ENCODE results near the gene CLDN11.

Gene CLDN11

GRCh38 chr3:170467571-170468147 is 49.0 kb downstream of the CLDN11 start:
- Histone ChIP-seq H3K36me3 (ENCODE audit: insufficient read depth, low read length) (no peaks in the 10 kb centered on the region), H2AFZ (ENCODE audit: low read length) (no peak overlapping the region), H3K4me3 (ENCODE audit: low read depth, low read length, poor library complexity, severe bottlenecking) (no peak overlapping the region), H3K9me3 (ENCODE audit: low read length) (no peaks in the 10 kb centered on the region), H3K9me2 (ENCODE audit: low read depth, low read length) (no peaks in the 10 kb centered on the region), H3K4me2 (ENCODE audit: low read length) (no peak overlapping the region), H3K27ac (ENCODE audit: low read depth, low read length, poor library complexity, severe bottlenecking) (no peak overlapping the region), H4K20me1 (ENCODE audit: insufficient read depth, low read length) (no peaks in the 10 kb centered on the region), H3K27me3 (ENCODE audit: insufficient read depth, low read length) (no peaks in the 10 kb centered on the region), H3K4me1 (ENCODE audit: insufficient read depth, low read length, severe bottlenecking) (no peaks in the 10 kb centered on the region), H3K9ac (ENCODE audit: low read length) (no peak overlapping the region), H3K79me2 (ENCODE audit: insufficient read depth, low read length) (no peaks in the 10 kb centered on the region), H3F3A (ENCODE audit: insufficient read depth, low read length) (no peaks in the 10 kb centered on the region)
- TF ChIP-seq EZH2 (IDR thresholded peaks at IDR 0.05; ENCODE audit: borderline replicate concordance, low read length) (no peak), CTCF (IDR thresholded peaks at IDR 0.05; ENCODE audit: low read length) (no peak)

DNA sequence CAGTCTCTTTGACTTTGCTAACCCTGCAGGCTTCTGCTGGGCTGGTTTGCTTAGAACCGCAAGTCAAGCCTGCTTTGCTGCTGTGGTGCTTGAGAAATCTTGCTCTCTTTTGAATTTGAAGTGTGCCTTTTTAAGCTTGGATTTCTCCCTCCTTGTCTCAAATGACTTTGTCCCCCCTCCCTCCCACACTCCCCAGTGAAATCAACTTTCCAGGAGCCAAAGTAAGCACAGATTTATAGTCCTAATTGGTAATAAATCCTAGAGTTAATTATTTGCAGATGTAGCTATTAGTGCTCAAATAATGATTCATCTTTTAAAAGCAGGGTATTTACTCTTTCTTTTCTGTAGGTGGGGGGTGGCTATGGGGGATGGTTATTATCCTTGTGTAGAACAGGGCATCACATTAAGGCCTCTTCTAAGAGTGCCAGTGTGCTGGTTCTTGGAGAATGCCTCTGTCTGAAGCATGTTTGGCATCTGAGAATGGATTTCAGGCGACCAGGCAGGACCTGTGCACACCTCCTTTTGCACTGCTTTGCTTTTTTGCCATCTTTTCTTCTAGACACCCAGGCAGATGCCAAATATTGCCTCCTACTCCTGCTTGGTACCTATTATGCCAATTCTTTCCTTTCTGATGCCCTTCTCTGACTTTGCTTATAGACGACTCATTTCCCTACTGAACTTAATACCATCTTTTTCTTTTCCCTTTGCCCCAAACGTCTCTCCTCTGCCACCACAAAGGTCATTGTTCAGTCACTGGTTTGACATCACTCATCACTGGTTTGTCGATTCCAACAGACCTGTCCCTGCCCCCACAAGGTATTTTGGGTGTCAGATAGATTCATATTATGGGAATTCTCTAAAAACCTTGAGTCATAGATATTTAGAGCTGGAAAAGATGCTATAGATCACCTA is 50.7 kb downstream of the CLDN11 start:
- no peak for TF ChIP-seq CTCF (IDR thresholded peaks at IDR 0.05; ENCODE audit: low read length)
- no peak for TF ChIP-seq EZH2 (IDR thresholded peaks at IDR 0.05; ENCODE audit: borderline replicate concordance, low read length)
- no peaks in the 10 kb centered on the region for H3F3A ChIP-seq (ENCODE audit: insufficient read depth, low read length)
- no peak overlapping the region for H3K4me2 ChIP-seq (ENCODE audit: low read length)
- no peaks in the 10 kb centered on the region for H3K36me3 ChIP-seq (ENCODE audit: insufficient read depth, low read length)
- H3K27me3 ChIP-seq (ENCODE audit: insufficient read depth, low read length): no peaks in the 10 kb centered on the region
- no peaks in the 10 kb centered on the region for H3K4me1 ChIP-seq (ENCODE audit: insufficient read depth, low read length, severe bottlenecking)
- no peak overlapping the region for H2AFZ ChIP-seq (ENCODE audit: low read length)
- no peaks in the 10 kb centered on the region for H3K9me2 ChIP-seq (ENCODE audit: low read depth, low read length)
- no peak overlapping the region for H3K27ac ChIP-seq (ENCODE audit: low read depth, low read length, poor library complexity, severe bottlenecking)
- H3K79me2 ChIP-seq (ENCODE audit: insufficient read depth, low read length): no peaks in the 10 kb centered on the region
- H4K20me1 ChIP-seq (ENCODE audit: insufficient read depth, low read length): no peaks in the 10 kb centered on the region
- no peaks in the 10 kb centered on the region for H3K9me3 ChIP-seq (ENCODE audit: low read length)
- no peak overlapping the region for H3K4me3 ChIP-seq (ENCODE audit: low read depth, low read length, poor library complexity, severe bottlenecking)
- H3K9ac ChIP-seq (ENCODE audit: low read length): no peak overlapping the region

DNA sequence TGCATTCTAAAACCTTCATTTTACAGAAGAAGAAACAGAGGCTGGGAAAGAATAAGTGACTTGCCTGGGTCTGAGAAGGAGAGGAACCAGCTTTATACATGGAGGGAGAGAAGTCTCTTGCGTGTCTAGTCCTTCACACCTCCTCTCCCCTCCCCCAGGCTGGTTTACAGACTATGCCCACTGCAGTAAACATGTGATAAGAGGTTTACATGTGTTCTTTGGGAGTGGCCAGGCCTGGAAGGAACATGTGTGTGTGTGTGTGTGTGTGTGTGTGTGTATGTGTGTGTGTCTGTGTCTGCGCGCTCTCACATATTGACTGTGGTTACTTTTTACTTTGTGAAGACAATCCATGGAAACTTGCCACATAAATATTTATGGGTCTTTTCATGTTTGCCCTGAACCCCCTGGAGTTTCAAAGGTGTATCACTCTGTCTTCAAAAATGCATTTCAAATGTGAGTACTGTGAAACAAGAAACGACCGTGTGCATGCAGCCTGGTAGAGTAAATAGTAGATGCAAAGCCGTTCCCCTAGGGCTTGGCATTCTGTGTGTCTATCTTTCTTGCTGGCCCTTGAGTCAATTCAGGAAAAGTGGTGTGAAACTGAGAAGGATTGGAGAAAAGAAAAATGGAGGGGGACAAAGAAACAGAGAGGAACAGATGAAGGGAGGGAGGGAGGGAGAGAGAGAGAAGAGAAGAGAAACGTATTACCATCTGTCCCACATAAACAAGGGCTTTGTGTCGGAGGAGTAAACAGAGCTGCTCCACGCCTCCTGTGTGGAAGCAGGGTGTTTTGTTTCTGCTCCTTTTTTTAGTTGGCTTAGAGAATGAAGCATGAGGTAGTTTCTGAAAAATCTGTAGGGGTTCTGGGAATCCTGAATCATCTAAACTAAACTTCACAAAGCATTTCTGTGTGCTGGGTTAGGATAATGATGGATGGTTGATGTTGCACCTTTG is 51.7 kb downstream of the CLDN11 start:
- no peak overlapping the region for H2AFZ ChIP-seq (ENCODE audit: low read length)
- no peaks in the 10 kb centered on the region for H3K9me2 ChIP-seq (ENCODE audit: low read depth, low read length)
- no peaks in the 10 kb centered on the region for H3F3A ChIP-seq (ENCODE audit: insufficient read depth, low read length)
- H3K79me2 ChIP-seq (ENCODE audit: insufficient read depth, low read length): no peaks in the 10 kb centered on the region
- no peak overlapping the region for H3K4me2 ChIP-seq (ENCODE audit: low read length)
- no peaks in the 10 kb centered on the region for H3K36me3 ChIP-seq (ENCODE audit: insufficient read depth, low read length)
- H3K4me1 ChIP-seq (ENCODE audit: insufficient read depth, low read length, severe bottlenecking): no peaks in the 10 kb centered on the region
- H4K20me1 ChIP-seq (ENCODE audit: insufficient read depth, low read length): no peaks in the 10 kb centered on the region
- no peak for TF ChIP-seq CTCF (IDR thresholded peaks at IDR 0.05; ENCODE audit: low read length)
- no peak for TF ChIP-seq EZH2 (IDR thresholded peaks at IDR 0.05; ENCODE audit: borderline replicate concordance, low read length)
- H3K27me3 ChIP-seq (ENCODE audit: insufficient read depth, low read length): no peaks in the 10 kb centered on the region
- H3K9ac ChIP-seq (ENCODE audit: low read length): no peak overlapping the region
- no peak overlapping the region for H3K4me3 ChIP-seq (ENCODE audit: low read depth, low read length, poor library complexity, severe bottlenecking)
- no peak overlapping the region for H3K27ac ChIP-seq (ENCODE audit: low read depth, low read length, poor library complexity, severe bottlenecking)
- H3K9me3 ChIP-seq (ENCODE audit: low read length): no peaks in the 10 kb centered on the region

Data from OCI-LY1 (cell line).